ENCODE data around the gene RHOBTB3.

- TF ChIP-seq CTCF (IDR thresholded peaks at IDR 0.05; ENCODE audit: insufficient read depth, low read length) (no peak), POLR2AphosphoS5 (IDR thresholded peaks at IDR 0.05; ENCODE audit: low read depth) (no peak)
These were observed 92.1 kb downstream of the RHOBTB3 start for GRCh38 chr5:95823218-95823737.
